ENCODE measurements around the gene GJB4. TPM values are rescaled to one million over a fixed set of nuclear protein-coding genes. Genes with fewer than 3 reads are reported as not detected.

Gene GJB4
- total RNA-seq, 1 donor: not detected

DNA sequence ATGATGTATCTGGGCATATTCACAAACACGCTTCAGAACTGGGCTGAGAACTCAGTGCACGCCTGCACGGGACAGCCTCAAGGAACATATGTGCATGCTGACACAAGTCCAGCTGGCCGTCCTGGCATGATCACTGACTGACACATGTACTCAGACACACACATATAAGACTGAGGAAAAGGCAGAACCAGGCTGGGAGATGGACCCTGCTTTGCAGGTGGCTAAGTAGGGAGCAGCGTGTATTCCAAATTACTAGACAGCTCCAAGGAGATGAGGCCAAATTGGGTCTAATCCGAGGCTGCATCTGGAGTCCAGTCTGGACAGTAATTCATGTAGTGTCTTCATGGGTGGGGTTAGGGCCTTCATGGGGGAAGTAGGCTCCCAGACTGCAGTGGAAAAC is 46.1 kb upstream of the GJB4 start:
- TF ChIP-seq, protein P1, sequence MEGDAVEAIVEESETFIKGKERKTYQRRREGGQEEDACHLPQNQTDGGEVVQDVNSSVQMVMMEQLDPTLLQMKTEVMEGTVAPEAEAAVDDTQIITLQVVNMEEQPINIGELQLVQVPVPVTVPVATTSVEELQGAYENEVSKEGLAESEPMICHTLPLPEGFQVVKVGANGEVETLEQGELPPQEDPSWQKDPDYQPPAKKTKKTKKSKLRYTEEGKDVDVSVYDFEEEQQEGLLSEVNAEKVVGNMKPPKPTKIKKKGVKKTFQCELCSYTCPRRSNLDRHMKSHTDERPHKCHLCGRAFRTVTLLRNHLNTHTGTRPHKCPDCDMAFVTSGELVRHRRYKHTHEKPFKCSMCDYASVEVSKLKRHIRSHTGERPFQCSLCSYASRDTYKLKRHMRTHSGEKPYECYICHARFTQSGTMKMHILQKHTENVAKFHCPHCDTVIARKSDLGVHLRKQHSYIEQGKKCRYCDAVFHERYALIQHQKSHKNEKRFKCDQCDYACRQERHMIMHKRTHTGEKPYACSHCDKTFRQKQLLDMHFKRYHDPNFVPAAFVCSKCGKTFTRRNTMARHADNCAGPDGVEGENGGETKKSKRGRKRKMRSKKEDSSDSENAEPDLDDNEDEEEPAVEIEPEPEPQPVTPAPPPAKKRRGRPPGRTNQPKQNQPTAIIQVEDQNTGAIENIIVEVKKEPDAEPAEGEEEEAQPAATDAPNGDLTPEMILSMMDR (IDR thresholded peaks at IDR 0.05; ENCODE audit: extremely low read depth, low read depth, low read length): no peak

DNA sequence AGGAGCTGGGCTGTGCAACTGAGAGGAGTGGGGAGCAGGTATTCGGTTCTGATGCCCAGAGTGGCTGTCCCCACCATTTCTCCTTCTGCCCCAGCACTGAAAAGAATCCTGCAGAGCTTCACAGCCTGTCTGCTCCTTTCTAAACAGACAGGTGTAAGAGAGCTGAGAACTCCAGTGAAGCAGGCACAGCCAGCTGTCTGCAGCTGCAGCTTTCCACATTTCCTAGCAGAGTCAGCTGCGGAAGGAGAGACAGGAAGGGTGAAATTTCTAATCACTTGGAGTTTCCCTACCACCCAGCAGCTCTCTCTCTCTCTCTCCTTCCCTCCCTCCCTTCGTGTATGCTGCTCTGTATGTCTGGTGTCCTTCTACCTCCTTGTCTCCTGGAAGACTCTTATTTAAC is 45.2 kb upstream of the GJB4 start:
- no peak overlapping the region for H2AFZ ChIP-seq (ENCODE audit: low read length)
- no peak overlapping the region for H3K27ac ChIP-seq (ENCODE audit: low read depth, low read length)
- H3K4me3 ChIP-seq (ENCODE audit: insufficient read depth, low read length): no peak overlapping the region
- no peak overlapping the region for H3K4me2 ChIP-seq (ENCODE audit: insufficient read depth, low read length)
- DNase-seq (ENCODE audit: insufficient read length, low spot score, missing footprints): no peak
- H4K20me1 ChIP-seq (ENCODE audit: insufficient read depth, low read length): no peaks in the 10 kb centered on the region
- no peaks in the 10 kb centered on the region for H3K4me1 ChIP-seq (ENCODE audit: insufficient read depth, low read length)
- no peaks in the 10 kb centered on the region for H3K36me3 ChIP-seq (ENCODE audit: insufficient read depth, low read length)
- no peaks in the 10 kb centered on the region for H3K9me3 ChIP-seq (ENCODE audit: low read depth, low read length)
- TF ChIP-seq, protein P1 (IDR thresholded peaks at IDR 0.05; ENCODE audit: extremely low read depth, low read depth, low read length): no peak
- H3K27me3 ChIP-seq (ENCODE audit: insufficient read depth, low read length): no peaks in the 10 kb centered on the region
- no peaks in the 10 kb centered on the region for H3K79me2 ChIP-seq (ENCODE audit: insufficient read depth, low read length)

More for the DNA sequence above, 46.1 kb upstream of the GJB4 start:
- no peak overlapping the region for H3K4me2 ChIP-seq (ENCODE audit: insufficient read depth, low read length)
- H3K27ac ChIP-seq (ENCODE audit: low read depth, low read length): no peak overlapping the region
- DNase-seq (ENCODE audit: insufficient read length, low spot score, missing footprints): no peak
- no peaks in the 10 kb centered on the region for H3K4me1 ChIP-seq (ENCODE audit: insufficient read depth, low read length)
- no peaks in the 10 kb centered on the region for H3K36me3 ChIP-seq (ENCODE audit: insufficient read depth, low read length)
- no peaks in the 10 kb centered on the region for H4K20me1 ChIP-seq (ENCODE audit: insufficient read depth, low read length)
- H3K4me3 ChIP-seq (ENCODE audit: insufficient read depth, low read length): no peak overlapping the region
- no peaks in the 10 kb centered on the region for H3K27me3 ChIP-seq (ENCODE audit: insufficient read depth, low read length)
- no peak overlapping the region for H2AFZ ChIP-seq (ENCODE audit: low read length)
- no peaks in the 10 kb centered on the region for H3K9me3 ChIP-seq (ENCODE audit: low read depth, low read length)
- H3K79me2 ChIP-seq (ENCODE audit: insufficient read depth, low read length): no peaks in the 10 kb centered on the region

DNA sequence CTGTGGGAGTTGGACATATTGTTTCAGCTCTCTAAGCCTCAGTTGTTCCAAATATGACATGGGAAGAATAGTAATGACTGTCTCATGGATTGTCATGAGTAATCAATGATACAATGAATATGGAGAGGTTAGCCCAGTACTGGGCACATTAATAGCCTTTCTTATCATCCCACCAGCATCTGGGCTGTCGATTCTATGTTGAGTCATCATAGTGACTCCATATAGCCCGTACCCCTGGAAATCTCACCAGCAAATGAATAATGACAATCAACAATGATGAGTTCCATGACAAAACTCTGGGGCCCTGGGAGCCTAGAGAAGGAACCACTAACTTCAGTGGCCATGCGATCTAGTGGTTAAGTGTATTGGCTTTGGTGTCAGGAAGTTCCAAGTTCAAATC is 44.4 kb upstream of the GJB4 start:
- Histone ChIP-seq H3K79me2 (ENCODE audit: insufficient read depth, low read length) (no peaks in the 10 kb centered on the region), H3K4me2 (ENCODE audit: insufficient read depth, low read length) (no peak overlapping the region), H2AFZ (ENCODE audit: low read length) (no peak overlapping the region), H4K20me1 (ENCODE audit: insufficient read depth, low read length) (no peaks in the 10 kb centered on the region), H3K4me3 (ENCODE audit: insufficient read depth, low read length) (no peak overlapping the region), H3K27me3 (ENCODE audit: insufficient read depth, low read length) (no peaks in the 10 kb centered on the region), H3K36me3 (ENCODE audit: insufficient read depth, low read length) (no peaks in the 10 kb centered on the region), H3K27ac (ENCODE audit: low read depth, low read length) (no peak overlapping the region), H3K9me3 (ENCODE audit: low read depth, low read length) (no peaks in the 10 kb centered on the region), H3K4me1 (ENCODE audit: insufficient read depth, low read length) (no peaks in the 10 kb centered on the region)
- TF ChIP-seq, protein P1 (IDR thresholded peaks at IDR 0.05; ENCODE audit: extremely low read depth, low read depth, low read length): no peak
- DNase-seq (ENCODE audit: insufficient read length, low spot score, missing footprints): no peak

DNA sequence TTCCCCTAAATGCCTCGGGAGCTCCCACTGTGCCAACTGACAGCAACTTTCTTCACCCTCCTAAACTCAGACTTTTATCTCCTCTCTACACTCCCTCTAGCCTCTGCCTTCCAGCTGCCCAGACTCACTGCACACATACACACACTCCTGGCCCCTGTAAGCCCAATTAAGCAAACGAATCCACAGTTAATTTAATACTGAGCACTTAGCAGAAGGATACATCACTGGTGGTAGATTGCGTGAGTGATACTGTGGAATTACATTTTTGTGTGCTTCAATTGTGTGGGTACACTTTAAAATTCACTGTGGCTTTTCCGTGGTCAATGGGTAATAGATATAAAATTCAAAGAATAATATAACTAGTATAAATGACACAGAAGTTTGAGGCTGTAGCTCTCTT is 38.3 kb upstream of the GJB4 start:
- no peaks in the 10 kb centered on the region for H3K9me3 ChIP-seq (ENCODE audit: low read depth, low read length)
- H4K20me1 ChIP-seq (ENCODE audit: insufficient read depth, low read length): no peaks in the 10 kb centered on the region
- TF ChIP-seq, protein P1 (IDR thresholded peaks at IDR 0.05; ENCODE audit: extremely low read depth, low read depth, low read length): no peak
- DNase-seq (ENCODE audit: insufficient read length, low spot score, missing footprints): no peak
- H2AFZ ChIP-seq (ENCODE audit: low read length): no peak overlapping the region
- H3K4me1 ChIP-seq (ENCODE audit: insufficient read depth, low read length): no peaks in the 10 kb centered on the region
- no peak overlapping the region for H3K27ac ChIP-seq (ENCODE audit: low read depth, low read length)
- H3K27me3 ChIP-seq (ENCODE audit: insufficient read depth, low read length): no peaks in the 10 kb centered on the region
- no peak overlapping the region for H3K4me2 ChIP-seq (ENCODE audit: insufficient read depth, low read length)
- H3K36me3 ChIP-seq (ENCODE audit: insufficient read depth, low read length): no peaks in the 10 kb centered on the region
- no peaks in the 10 kb centered on the region for H3K79me2 ChIP-seq (ENCODE audit: insufficient read depth, low read length)
- H3K4me3 ChIP-seq (ENCODE audit: insufficient read depth, low read length): no peak overlapping the region
